NCI-H82 treated with DMSO at 0.1 percent for 48 hours (cell line): ENCODE data around the gene NFKBIA.
"Not testable (repeated sequence)": the region's sequence is repeated elsewhere in the genome, so short reads cannot be mapped to it uniquely, and the experiment has no call there.

ENCODE experiments used
- DNase-seq: peaks from one replicate; lab custom pipeline; 2025; ENCODE audit not compliant: unreplicated experiment; lab: John Stamatoyannopoulos, UW

The NFKBIA gene

GRCh38 chr14:35368583-35369392 lies 35.8 kb downstream of the NFKBIA start:
- no peak for DNase-seq

GRCh38 chr14:35368139-35368460 lies 36.4 kb downstream of the NFKBIA start:
- no peak for DNase-seq

GRCh38 chr14:35367056-35367372 lies 37.5 kb downstream of the NFKBIA start:
- DNase-seq, result no peak

- no peak for DNase-seq
Observed at GRCh38 chr14:35366521-35366976, 38.0 kb downstream of the NFKBIA start.

- no peak for DNase-seq
Observed at GRCh38 chr14:35366056-35366451, 38.5 kb downstream of the NFKBIA start.

GRCh38 chr14:35365130-35366055 lies 39.2 kb downstream of the NFKBIA start:
- DNase-seq, result no peak

GRCh38 chr14:35362911-35363374 lies 41.6 kb downstream of the NFKBIA start:
- DNase-seq, result no peak

GRCh38 chr14:35362450-35362849 lies 42.1 kb downstream of the NFKBIA start:
- DNase-seq, result no peak

- DNase-seq, result no peak
Observed at GRCh38 chr14:35361141-35361480, 43.4 kb downstream of the NFKBIA start.

- DNase-seq, result not testable (repeated sequence)
Observed at GRCh38 chr14:35359655-35360054, 44.9 kb downstream of the NFKBIA start.

GRCh38 chr14:35355981-35356841 lies 48.3 kb downstream of the NFKBIA start:
- no peak for DNase-seq

GRCh38 chr14:35355235-35355634 lies 49.3 kb downstream of the NFKBIA start:
- DNase-seq, result not testable (repeated sequence)

GRCh38 chr14:35353409-35354172 lies 51.0 kb downstream of the NFKBIA start:
- DNase-seq, result no peak

GRCh38 chr14:35352274-35353233 lies 52.0 kb downstream of the NFKBIA start:
- DNase-seq, result no peak

- no peak for DNase-seq
Observed at GRCh38 chr14:35351897-35352273, 52.7 kb downstream of the NFKBIA start.
